Mesodermal cell (in vitro differentiated cells): Measurements from ENCODE around the gene APLF.
"Not testable (repeated sequence)": the region's sequence is repeated elsewhere in the genome, so short reads cannot be mapped to it uniquely, and the experiment has no call there.

ENCODE experiments used
- H3K27ac ChIP-seq: 2 replicates; pipeline ENCODE4 v1.7.0; 2013; ENCODE audit warnings: mild to moderate bottlenecking, low read depth, low read length, moderate library complexity; ENCODE audit not compliant: severe bottlenecking
- H3K36me3 ChIP-seq: 2 replicates; pipeline ENCODE4 v1.7.1; 2013; ENCODE audit warnings: mild to moderate bottlenecking, low read length, moderate library complexity; ENCODE audit not compliant: control insufficient read depth, insufficient read depth
- H3K4me1 ChIP-seq: one replicate; pipeline ENCODE4 v1.7.1; 2013; ENCODE audit warnings: mild to moderate bottlenecking, low read length; ENCODE audit not compliant: insufficient read depth, control insufficient read depth, poor library complexity, severe bottlenecking
- H3K4me3 ChIP-seq: 2 replicates; pipeline ENCODE4 v1.7.0; 2013; ENCODE audit warnings: low read length, control low read depth, mild to moderate bottlenecking; ENCODE audit not compliant: insufficient read depth, poor library complexity, severe bottlenecking; ENCODE audit errors: extremely low read depth
- H3K9me3 ChIP-seq: 2 replicates; pipeline ENCODE4 v1.7.1; 2013; ENCODE audit warnings: mild to moderate bottlenecking, low read length, moderate library complexity; ENCODE audit not compliant: control insufficient read depth
- WGBS, 2 experiments: methylation state at CpG; one replicate each; pipeline ENCODE4 v1.1.5; 2013; ENCODE audit warnings: missing lambda C conversion rate in 2 of 2; ENCODE audit not compliant: insufficient coverage in 2 of 2; 5-methylcytosine and 5-hydroxymethylcytosine counted together

The APLF gene

GRCh38 chr2:68561372-68561771 is 94.0 kb downstream of the APLF start:
- no peak overlapping the region for H3K27ac ChIP-seq
- H3K4me1 ChIP-seq = no peaks in the 10 kb centered on the region
- H3K36me3 ChIP-seq = no peaks in the 10 kb centered on the region
- no peak overlapping the region for H3K4me3 ChIP-seq
- 94 to 100% methylated on average over 2 of the region's 3 CpGs for WGBS, 2 experiments
- no peaks in the 10 kb centered on the region for H3K9me3 ChIP-seq

GRCh38 chr2:68562934-68563333 is 95.5 kb downstream of the APLF start:
- 80 to 100% methylated on average over 1 of the region's 2 CpGs for WGBS, 2 experiments
- H3K4me3 ChIP-seq = no peak overlapping the region
- H3K4me1 ChIP-seq = no peaks in the 10 kb centered on the region

GRCh38 chr2:68564426-68564825 is 97.0 kb downstream of the APLF start:
- no peak overlapping the region for H3K4me3 ChIP-seq
- H3K36me3 ChIP-seq = no peaks in the 10 kb centered on the region
- no CpG with 5 or more reads among the region's 2 CpGs for WGBS, 2 experiments
- no peak overlapping the region for H3K27ac ChIP-seq
- no peaks in the 10 kb centered on the region for H3K9me3 ChIP-seq
- no peaks in the 10 kb centered on the region for H3K4me1 ChIP-seq

More at GRCh38 chr2:68562934-68563333, 95.5 kb downstream of the APLF start:
- Histone ChIP-seq H3K36me3 (no peaks in the 10 kb centered on the region), H3K9me3 (no peaks in the 10 kb centered on the region), H3K27ac (no peak overlapping the region)

- H3K4me1 ChIP-seq = no peaks in the 10 kb centered on the region
- no peak overlapping the region for H3K4me3 ChIP-seq
- no peaks in the 10 kb centered on the region for H3K9me3 ChIP-seq
- no peak overlapping the region for H3K27ac ChIP-seq
- no peaks in the 10 kb centered on the region for H3K36me3 ChIP-seq
These were observed 97.9 kb downstream of the APLF start for GRCh38 chr2:68565273-68565672.

- H3K9me3 ChIP-seq = no peaks in the 10 kb centered on the region
- H3K4me3 ChIP-seq = no peak overlapping the region
- WGBS, 2 experiments = 92 to 94% methylated on average over 2 of the region's 4 CpGs
- H3K27ac ChIP-seq = no peak overlapping the region
- no peaks in the 10 kb centered on the region for H3K36me3 ChIP-seq
- H3K4me1 ChIP-seq = no peaks in the 10 kb centered on the region
These were observed 98.5 kb downstream of the APLF start for GRCh38 chr2:68565858-68566257.

GRCh38 chr2:68566362-68566761 is 99.0 kb downstream of the APLF start:
- Histone ChIP-seq H3K4me1 (no peaks in the 10 kb centered on the region), H3K9me3 (no peaks in the 10 kb centered on the region), H3K27ac (no peak overlapping the region), H3K4me3 (no peak overlapping the region), H3K36me3 (no peaks in the 10 kb centered on the region)
- WGBS, 2 experiments = 100% methylated on average over 1 of the region's 3 CpGs

- no CpG with 5 or more reads among the region's 1 CpG for WGBS, 2 experiments
- Histone ChIP-seq H3K4me1 (no peaks in the 10 kb centered on the region), H3K27ac (no peak overlapping the region), H3K9me3 (no peaks in the 10 kb centered on the region), H3K36me3 (no peaks in the 10 kb centered on the region), H3K4me3 (no peak overlapping the region)
These were observed 100.7 kb downstream of the APLF start for GRCh38 chr2:68568116-68568515.

- Histone ChIP-seq H3K4me3 (no peak overlapping the region), H3K9me3 (no peaks in the 10 kb centered on the region), H3K4me1 (no peaks in the 10 kb centered on the region), H3K36me3 (no peaks in the 10 kb centered on the region), H3K27ac (no peak overlapping the region)
- 100% methylated on average over 1 of the region's 1 CpG for WGBS, 2 experiments
These were observed 102.2 kb downstream of the APLF start for GRCh38 chr2:68569604-68570003.

- not testable (repeated sequence) for H3K4me1 ChIP-seq, H3K4me3 ChIP-seq, H3K9me3 ChIP-seq, H3K36me3 ChIP-seq, H3K27ac ChIP-seq
- whole genome bisulfite sequencing, 2 experiments = no CpG with 5 or more reads among the region's 4 CpGs
These were observed 103.0 kb downstream of the APLF start for GRCh38 chr2:68570434-68570833.

GRCh38 chr2:68574202-68574791 is 106.9 kb downstream of the APLF start:
- H3K4me1 ChIP-seq = no peaks in the 10 kb centered on the region
- WGBS, 2 experiments = no CpG with 5 or more reads among the region's 2 CpGs
- H3K36me3 ChIP-seq = peaks cover under 1% of the 10 kb centered on the region

GRCh38 chr2:68577183-68577582 is 109.8 kb downstream of the APLF start:
- Histone ChIP-seq H3K4me3 (no peak overlapping the region), H3K36me3 (peaks cover 8% of the 10 kb centered on the region), H3K4me1 (no peaks in the 10 kb centered on the region), H3K27ac (no peak overlapping the region), H3K9me3 (no peaks in the 10 kb centered on the region)

More at GRCh38 chr2:68574202-68574791, 106.9 kb downstream of the APLF start:
- Histone ChIP-seq H3K9me3 (no peaks in the 10 kb centered on the region), H3K27ac (no peak overlapping the region), H3K4me3 (no peak overlapping the region)
